Measurements from ENCODE around the gene KRT85. TPM values are rescaled to one million over a fixed set of nuclear protein-coding genes. Genes with fewer than 3 reads are reported as not detected.
"Not testable (repeated sequence)": the region's sequence is repeated elsewhere in the genome, so short reads cannot be mapped to it uniquely, and the experiment has no call there.

Gene KRT85
- total and polyA plus RNA-seq, 3 donors from 2014 or later = 0.71 to 1.5 (median 0.74) TPM

- Histone ChIP-seq H3K36me3 (ENCODE audit: low read depth, missing control alignments) (no peaks in the 10 kb centered on the region), H3K4me3 (no peak overlapping the region), H3K27ac (no peak overlapping the region), H3K9me3 (no peaks in the 10 kb centered on the region), H3K27me3 (no peaks in the 10 kb centered on the region), H3K4me1 (no peaks in the 10 kb centered on the region)
- no peak for TF ChIP-seq POLR2A (IDR thresholded peaks at IDR 0.05)
- no peak for TF ChIP-seq CTCF (IDR thresholded peaks at IDR 0.05)
- intact Hi-C loops (cut with DNase I; ENCODE audit: low total_unique reads) = no loop called here
- no peak for DNase-seq
- WGBS, 2 donors = 79 to 96% methylated on average over 11 of the region's 11 CpGs
Observed at GRCh38 chr12:52316701-52317100, 50.6 kb downstream of the KRT85 start.

GRCh38 chr12:52316290-52316689 is 51.0 kb downstream of the KRT85 start:
- no peaks in the 10 kb centered on the region for H3K36me3 ChIP-seq (ENCODE audit: low read depth, missing control alignments)
- no peaks in the 10 kb centered on the region for H3K4me1 ChIP-seq
- 78 to 88% methylated on average over 9 of the region's 9 CpGs for WGBS, 2 donors
- TF ChIP-seq POLR2A (IDR thresholded peaks at IDR 0.05) = no peak
- TF ChIP-seq CTCF (IDR thresholded peaks at IDR 0.05) = no peak
- no peaks in the 10 kb centered on the region for H3K9me3 ChIP-seq
- no peak for DNase-seq
- no peaks in the 10 kb centered on the region for H3K27me3 ChIP-seq
- H3K4me3 ChIP-seq = no peak overlapping the region
- intact Hi-C loops (cut with DNase I; ENCODE audit: low total_unique reads) = no loop called here
- no peak overlapping the region for H3K27ac ChIP-seq

GRCh38 chr12:52315721-52316120 is 51.6 kb downstream of the KRT85 start:
- DNase-seq; H3K4me3 ChIP-seq; H3K9me3 ChIP-seq; intact Hi-C loops (cut with DNase I; ENCODE audit: low total_unique reads); H3K27ac ChIP-seq; H3K27me3 ChIP-seq; H3K4me1 ChIP-seq; H3K36me3 ChIP-seq (ENCODE audit: low read depth, missing control alignments): not testable (repeated sequence)
- 69 to 75% methylated on average over 9 of the region's 9 CpGs for WGBS, 2 donors

DNA sequence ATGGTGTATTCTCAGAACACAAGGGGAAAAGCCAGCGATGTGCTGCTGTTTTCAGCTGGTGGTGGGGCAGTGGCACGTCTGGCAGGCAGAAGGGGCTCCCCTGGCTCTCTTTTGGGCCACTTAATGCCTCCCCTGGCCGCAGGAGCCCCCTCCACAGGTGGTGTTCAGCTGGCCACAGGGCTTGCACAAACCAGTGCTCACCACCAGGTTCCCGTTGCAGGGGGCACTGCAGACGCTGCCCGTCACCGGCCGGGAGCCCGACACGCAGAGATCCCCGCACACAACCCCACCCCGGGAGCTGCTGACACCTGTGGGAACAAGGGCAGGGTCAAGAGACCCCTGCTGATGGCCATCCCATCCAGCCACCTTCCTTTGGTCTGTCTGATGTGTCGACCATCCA is 52.8 kb downstream of the KRT85 start:
- DNase-seq = no peak
- 89 to 90% methylated on average over 11 to 13 of the region's 13 CpGs for WGBS, 2 donors
- TF ChIP-seq POLR2A (IDR thresholded peaks at IDR 0.05) (no peak), CTCF (IDR thresholded peaks at IDR 0.05) (no peak)
- Histone ChIP-seq H3K27me3 (no peaks in the 10 kb centered on the region), H3K36me3 (ENCODE audit: low read depth, missing control alignments) (no peaks in the 10 kb centered on the region), H3K4me3 (no peak overlapping the region), H3K9me3 (no peaks in the 10 kb centered on the region), H3K4me1 (no peaks in the 10 kb centered on the region), H3K27ac (no peak overlapping the region)
- intact Hi-C loops (cut with DNase I; ENCODE audit: low total_unique reads) = no loop called here

DNA sequence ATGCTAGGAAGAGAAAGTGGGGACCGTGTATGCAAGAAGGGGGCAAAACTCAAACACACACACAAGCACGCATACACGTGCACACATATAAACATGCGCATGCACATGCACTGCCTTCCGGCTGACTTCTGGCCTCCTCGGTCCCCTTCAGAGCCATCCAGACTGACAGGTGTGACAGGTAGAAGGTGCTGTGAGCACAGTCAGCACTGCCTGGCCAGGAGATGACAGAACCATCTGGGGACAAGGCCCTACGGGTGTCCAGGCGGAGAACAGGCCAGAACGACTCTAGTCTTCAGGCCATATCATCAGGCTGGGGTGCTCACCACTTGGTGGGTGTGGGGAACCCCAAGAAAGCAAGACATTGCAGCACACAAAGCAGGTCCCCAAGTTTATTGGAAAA is 53.4 kb downstream of the KRT85 start:
- 82 to 93% methylated on average over 9 of the region's 9 CpGs for WGBS, 2 donors
- no peak for DNase-seq
- intact Hi-C loops (cut with DNase I; ENCODE audit: low total_unique reads) = no loop called here
- no peaks in the 10 kb centered on the region for H3K4me1 ChIP-seq
- no peaks in the 10 kb centered on the region for H3K27me3 ChIP-seq
- H3K4me3 ChIP-seq = no peak overlapping the region
- H3K9me3 ChIP-seq = no peaks in the 10 kb centered on the region
- H3K36me3 ChIP-seq (ENCODE audit: low read depth, missing control alignments) = no peaks in the 10 kb centered on the region
- TF ChIP-seq CTCF (IDR thresholded peaks at IDR 0.05) = no peak
- TF ChIP-seq POLR2A (IDR thresholded peaks at IDR 0.05) = no peak
- no peak overlapping the region for H3K27ac ChIP-seq

Measured in testis (tissue), 3 donors.